ENCODE data around the gene ARPIN.
"Not testable (repeated sequence)": the region's sequence is repeated elsewhere in the genome, so short reads cannot be mapped to it uniquely, and the experiment has no call there.

ARPIN gene

GRCh38 chr15:89874926-89875564 is 37.7 kb downstream of the ARPIN start:
- H3K27me3 Mint-ChIP-seq = no peaks in the 10 kb centered on the region
- no peak overlapping the region for H3K27ac Mint-ChIP-seq
- H3K4me1 Mint-ChIP-seq = no peaks in the 10 kb centered on the region
- ATAC-seq = peak; percentile 94
- no peak overlapping the region for H3K4me3 Mint-ChIP-seq
- H3K36me3 Mint-ChIP-seq = peaks cover 38% of the 10 kb centered on the region
- H3K9me3 Mint-ChIP-seq = no peaks in the 10 kb centered on the region

- Mint-ChIP-seq H3K27ac (no peak overlapping the region), H3K36me3 (peaks cover 30% of the 10 kb centered on the region), H3K9me3 (no peaks in the 10 kb centered on the region), H3K4me1 (no peaks in the 10 kb centered on the region), H3K27me3 (no peaks in the 10 kb centered on the region), H3K4me3 (no peak overlapping the region)
- no peak for ATAC-seq
Observed at GRCh38 chr15:89870688-89871288, 42.0 kb downstream of the ARPIN start.

- ATAC-seq = no peak
- no peaks in the 10 kb centered on the region for H3K27me3 Mint-ChIP-seq
- H3K4me3 Mint-ChIP-seq = no peak overlapping the region
- no peaks in the 10 kb centered on the region for H3K4me1 Mint-ChIP-seq
- H3K9me3 Mint-ChIP-seq = no peaks in the 10 kb centered on the region
- no peak overlapping the region for H3K27ac Mint-ChIP-seq
- H3K36me3 Mint-ChIP-seq = peaks cover 22% of the 10 kb centered on the region
Observed at GRCh38 chr15:89870006-89870405, 42.7 kb downstream of the ARPIN start.

- H3K4me3 Mint-ChIP-seq, H3K9me3 Mint-ChIP-seq, ATAC-seq, H3K27me3 Mint-ChIP-seq, H3K4me1 Mint-ChIP-seq, H3K27ac Mint-ChIP-seq: not testable (repeated sequence)
- peaks cover 22% of the 10 kb centered on the region for H3K36me3 Mint-ChIP-seq
Observed at GRCh38 chr15:89869490-89869889, 43.3 kb downstream of the ARPIN start.

- Mint-ChIP-seq H3K4me3 (no peak overlapping the region), H3K4me1 (peaks cover 6% of the 10 kb centered on the region), H3K9me3 (no peaks in the 10 kb centered on the region), H3K27me3 (no peaks in the 10 kb centered on the region), H3K36me3 (peaks cover 13% of the 10 kb centered on the region), H3K27ac (no peak overlapping the region)
- ATAC-seq = no peak
Observed at GRCh38 chr15:89864958-89865739, 47.6 kb downstream of the ARPIN start.

- no peak overlapping the region for H3K27ac Mint-ChIP-seq
- H3K27me3 Mint-ChIP-seq = no peaks in the 10 kb centered on the region
- H3K9me3 Mint-ChIP-seq = no peaks in the 10 kb centered on the region
- no peak overlapping the region for H3K4me3 Mint-ChIP-seq
- ATAC-seq = no peak
- H3K36me3 Mint-ChIP-seq = peaks cover 11% of the 10 kb centered on the region
- H3K4me1 Mint-ChIP-seq = peaks cover 6% of the 10 kb centered on the region
Observed at GRCh38 chr15:89863918-89864317, 48.8 kb downstream of the ARPIN start.

- no peak overlapping the region for H3K27ac Mint-ChIP-seq
- no peak for ATAC-seq
- H3K27me3 Mint-ChIP-seq = no peaks in the 10 kb centered on the region
- no peak overlapping the region for H3K4me3 Mint-ChIP-seq
- H3K36me3 Mint-ChIP-seq = peaks cover 33% of the 10 kb centered on the region
- H3K4me1 Mint-ChIP-seq = peaks cover 6% of the 10 kb centered on the region
- no peaks in the 10 kb centered on the region for H3K9me3 Mint-ChIP-seq
Observed at GRCh38 chr15:89860891-89861290, 51.9 kb downstream of the ARPIN start.

GRCh38 chr15:89860431-89860830 is 52.3 kb downstream of the ARPIN start:
- no peak overlapping the region for H3K27ac Mint-ChIP-seq
- no peak overlapping the region for H3K4me3 Mint-ChIP-seq
- peaks cover 33% of the 10 kb centered on the region for H3K36me3 Mint-ChIP-seq
- no peak for ATAC-seq
- no peaks in the 10 kb centered on the region for H3K9me3 Mint-ChIP-seq
- peaks cover 6% of the 10 kb centered on the region for H3K4me1 Mint-ChIP-seq
- H3K27me3 Mint-ChIP-seq = no peaks in the 10 kb centered on the region

- H3K27me3 Mint-ChIP-seq = no peaks in the 10 kb centered on the region
- peaks cover 33% of the 10 kb centered on the region for H3K36me3 Mint-ChIP-seq
- no peak overlapping the region for H3K27ac Mint-ChIP-seq
- no peak overlapping the region for H3K4me3 Mint-ChIP-seq
- ATAC-seq = no peak
- no peaks in the 10 kb centered on the region for H3K9me3 Mint-ChIP-seq
- H3K4me1 Mint-ChIP-seq = peaks cover 6% of the 10 kb centered on the region
Observed at GRCh38 chr15:89858661-89859458, 53.9 kb downstream of the ARPIN start.

GRCh38 chr15:89857673-89858072 is 55.1 kb downstream of the ARPIN start:
- no peak for ATAC-seq
- peaks cover 9% of the 10 kb centered on the region for H3K4me1 Mint-ChIP-seq
- H3K27me3 Mint-ChIP-seq = no peaks in the 10 kb centered on the region
- no peak overlapping the region for H3K27ac Mint-ChIP-seq
- H3K36me3 Mint-ChIP-seq = peaks cover 41% of the 10 kb centered on the region
- H3K9me3 Mint-ChIP-seq = no peaks in the 10 kb centered on the region
- no peak overlapping the region for H3K4me3 Mint-ChIP-seq

GRCh38 chr15:89855948-89856347 is 56.8 kb downstream of the ARPIN start:
- no peak for ATAC-seq
- no peaks in the 10 kb centered on the region for H3K27me3 Mint-ChIP-seq
- no peak overlapping the region for H3K4me3 Mint-ChIP-seq
- H3K36me3 Mint-ChIP-seq = peaks cover 42% of the 10 kb centered on the region
- peaks cover 25% of the 10 kb centered on the region for H3K4me1 Mint-ChIP-seq
- H3K27ac Mint-ChIP-seq = no peak overlapping the region
- H3K9me3 Mint-ChIP-seq = no peaks in the 10 kb centered on the region

- Mint-ChIP-seq H3K36me3 (peaks cover 38% of the 10 kb centered on the region), H3K4me1 (peaks cover 31% of the 10 kb centered on the region)
- not testable (repeated sequence) for H3K4me3 Mint-ChIP-seq, H3K27me3 Mint-ChIP-seq, H3K27ac Mint-ChIP-seq, ATAC-seq, H3K9me3 Mint-ChIP-seq
Observed at GRCh38 chr15:89854863-89855262, 57.9 kb downstream of the ARPIN start.

- Mint-ChIP-seq H3K4me3 (no peak overlapping the region), H3K27me3 (no peaks in the 10 kb centered on the region), H3K36me3 (peaks cover 25% of the 10 kb centered on the region), H3K9me3 (no peaks in the 10 kb centered on the region), H3K27ac (peak overlapping the region; percentile 39), H3K4me1 (peaks cover 43% of the 10 kb centered on the region)
- ATAC-seq = no peak
Observed at GRCh38 chr15:89852342-89852995, 60.3 kb downstream of the ARPIN start.

GRCh38 chr15:89851673-89852341 is 60.9 kb downstream of the ARPIN start:
- Mint-ChIP-seq H3K27me3 (no peaks in the 10 kb centered on the region), H3K4me1 (peaks cover 43% of the 10 kb centered on the region), H3K27ac (peak overlapping the region; percentile 86), H3K4me3 (peak overlapping the region; percentile 23), H3K36me3 (peaks cover 21% of the 10 kb centered on the region), H3K9me3 (no peaks in the 10 kb centered on the region)
- ATAC-seq = peak; percentile 83

Data from stimulated activated memory B cell treated with anti-CD40 and anti-IgM and Interleukin-4, amounts not matched to agents 10 μg/mL and 1 μg/mL and 100 μg/mL, for 72 hours (primary cell).